Measurements from ENCODE around the gene PEDS1.
A peak's percentile ranks its signal among the peaks of the same experiment; 100 is the strongest.
"Not testable (repeated sequence)": the region's sequence is repeated elsewhere in the genome, so short reads cannot be mapped to it uniquely, and the experiment has no call there.

The PEDS1 gene

GRCh38 chr20:50153500-50154377, at the start of gene PEDS1:
Gene PEDS1 (minus strand): TSS chr20:50153723. CDS start chr20:50153637, 86 bp downstream.
- peak; percentile 98 to 99 for ATAC-seq

GRCh38 chr20:50202677-50203076, 49.2 kb upstream of the PEDS1 start:
- ATAC-seq: no peak

GRCh38 chr20:50201710-50202109, 48.2 kb upstream of the PEDS1 start:
- not testable (repeated sequence) for ATAC-seq

GRCh38 chr20:50200482-50201104, 47.1 kb upstream of the PEDS1 start:
- ATAC-seq: no peak

DNA sequence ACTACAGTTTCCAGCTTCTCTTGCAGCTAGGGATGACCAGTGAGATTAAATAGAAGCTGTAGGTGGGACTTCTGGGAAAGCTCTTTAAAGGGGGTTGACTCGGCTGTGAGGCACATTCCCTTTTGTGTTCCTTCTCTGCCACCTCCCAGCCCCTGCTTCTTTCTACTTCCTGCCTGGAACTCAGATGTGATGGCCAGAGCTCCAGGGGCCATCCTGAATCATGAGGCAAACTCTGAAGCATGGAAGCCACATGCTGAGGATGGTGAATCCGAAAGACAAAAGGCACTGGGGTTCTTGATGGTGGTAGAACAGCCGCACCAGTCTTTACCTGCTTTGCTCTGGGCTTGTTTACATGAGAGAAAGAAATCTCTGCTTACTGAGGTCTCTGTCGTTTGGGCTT, 46.2 kb upstream of the PEDS1 start:
- ATAC-seq: no peak

- no peak for ATAC-seq
These were observed 45.2 kb upstream of the PEDS1 start for GRCh38 chr20:50198716-50199115.

DNA sequence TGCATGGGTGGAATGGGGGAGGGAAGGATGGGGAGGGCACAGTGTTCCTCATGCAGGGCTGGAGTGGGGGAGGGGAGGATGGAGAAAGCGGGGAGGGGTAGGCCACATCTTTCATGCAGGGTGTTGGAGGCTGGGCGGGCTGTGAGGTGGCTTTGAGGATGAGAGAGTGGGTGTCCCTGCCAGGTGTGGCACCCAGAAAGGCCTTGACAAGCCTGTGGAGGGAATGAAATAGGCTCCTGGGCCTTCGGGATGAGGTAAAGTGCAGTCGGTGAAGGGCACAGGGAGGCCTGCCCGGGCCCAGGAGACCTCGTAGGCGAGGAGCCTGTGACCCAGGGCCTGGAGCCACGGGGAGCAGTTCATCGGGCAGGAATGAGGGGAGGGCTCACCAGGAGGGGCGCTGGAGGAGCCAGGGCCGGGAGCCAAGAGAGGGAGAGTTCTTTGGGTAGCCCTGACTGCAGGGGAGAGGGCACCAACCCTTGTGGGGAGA, 44.7 kb upstream of the PEDS1 start:
- ATAC-seq: no peak

- no peak for ATAC-seq
These were observed 44.1 kb upstream of the PEDS1 start for GRCh38 chr20:50197463-50198179.

GRCh38 chr20:50196896-50197295, 43.4 kb upstream of the PEDS1 start:
- ATAC-seq: no peak

GRCh38 chr20:50196248-50196647, 42.7 kb upstream of the PEDS1 start:
- ATAC-seq: no peak

- ATAC-seq: no peak
These were observed 42.1 kb upstream of the PEDS1 start for GRCh38 chr20:50195524-50196120.

DNA sequence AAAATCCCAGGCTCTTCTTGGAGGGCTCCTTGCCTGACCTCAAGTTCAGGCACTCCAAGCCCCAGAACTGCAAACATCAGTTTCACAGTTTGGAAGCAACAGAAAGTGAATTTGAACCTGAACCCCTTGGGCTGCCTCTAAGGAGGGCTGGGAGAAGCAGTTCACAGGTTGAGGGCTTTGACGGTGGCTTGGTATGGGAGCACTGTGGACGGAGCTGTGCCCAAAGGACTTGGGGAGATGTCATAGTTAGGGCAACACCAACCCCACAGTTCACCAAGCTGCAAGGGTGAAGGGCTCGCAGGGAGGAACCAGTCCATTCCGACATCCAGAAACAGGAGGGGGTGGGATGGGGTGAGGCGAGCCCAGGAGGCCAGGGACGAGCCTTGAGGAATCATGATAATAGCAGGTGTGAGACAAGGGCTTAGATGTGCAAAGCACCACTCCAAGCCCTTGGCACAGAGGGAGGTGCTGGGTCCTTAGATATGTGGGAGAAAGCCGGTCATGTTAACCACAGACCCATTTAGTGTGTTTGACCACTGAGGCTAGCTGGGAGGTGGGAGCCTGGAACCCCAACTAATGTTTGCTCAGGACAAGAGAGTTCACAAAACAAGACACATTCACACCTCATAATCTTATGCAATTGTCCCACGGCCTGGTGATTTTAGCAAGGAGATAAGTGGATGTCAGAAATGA, 41.5 kb upstream of the PEDS1 start:
- ATAC-seq: no peak

GRCh38 chr20:50194422-50194830, 40.9 kb upstream of the PEDS1 start:
- no peak for ATAC-seq

- no peak for ATAC-seq
These were observed 40.4 kb upstream of the PEDS1 start for GRCh38 chr20:50193836-50194421.

GRCh38 chr20:50193199-50193835, 39.8 kb upstream of the PEDS1 start:
- no peak for ATAC-seq

DNA sequence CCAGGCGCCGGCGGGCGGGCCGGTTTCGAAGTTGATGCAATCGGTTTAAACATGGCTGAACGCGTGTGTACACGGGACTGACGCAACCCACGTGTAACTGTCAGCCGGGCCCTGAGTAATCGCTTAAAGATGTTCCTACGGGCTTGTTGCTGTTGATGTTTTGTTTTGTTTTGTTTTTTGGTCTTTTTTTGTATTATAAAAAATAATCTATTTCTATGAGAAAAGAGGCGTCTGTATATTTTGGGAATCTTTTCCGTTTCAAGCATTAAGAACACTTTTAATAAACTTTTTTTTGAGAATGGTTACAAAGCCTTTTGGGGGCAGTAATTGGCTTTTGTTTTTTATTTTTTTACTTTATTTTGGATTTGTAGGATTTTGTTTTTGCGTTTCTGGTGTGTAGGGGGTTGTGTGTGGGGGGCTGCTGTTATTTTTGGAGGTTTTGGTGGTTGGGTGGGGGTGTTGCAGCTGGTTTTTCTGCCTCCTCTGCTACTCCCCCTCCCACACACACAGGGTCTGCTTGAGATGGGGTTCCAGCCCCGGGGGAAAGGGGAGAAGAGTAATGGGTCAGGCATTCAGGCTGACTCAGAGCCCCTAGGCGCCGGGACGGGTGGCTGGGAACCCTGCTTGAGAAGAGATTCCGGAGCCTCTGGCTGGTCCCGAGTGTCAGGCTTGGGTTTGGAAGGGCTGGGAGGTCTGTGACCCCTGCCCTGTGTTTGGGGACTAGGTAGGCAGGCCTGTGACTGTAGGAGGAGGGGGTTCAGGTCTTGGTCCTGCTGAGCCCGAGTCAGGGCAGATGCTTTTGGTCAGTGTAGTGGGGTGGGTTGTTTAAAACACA, 39.1 kb upstream of the PEDS1 start:
- ATAC-seq: peak; percentile 70 to 76

- peak; percentile 32 to 39 for ATAC-seq
These were observed 38.2 kb upstream of the PEDS1 start for GRCh38 chr20:50191544-50192363.

DNA sequence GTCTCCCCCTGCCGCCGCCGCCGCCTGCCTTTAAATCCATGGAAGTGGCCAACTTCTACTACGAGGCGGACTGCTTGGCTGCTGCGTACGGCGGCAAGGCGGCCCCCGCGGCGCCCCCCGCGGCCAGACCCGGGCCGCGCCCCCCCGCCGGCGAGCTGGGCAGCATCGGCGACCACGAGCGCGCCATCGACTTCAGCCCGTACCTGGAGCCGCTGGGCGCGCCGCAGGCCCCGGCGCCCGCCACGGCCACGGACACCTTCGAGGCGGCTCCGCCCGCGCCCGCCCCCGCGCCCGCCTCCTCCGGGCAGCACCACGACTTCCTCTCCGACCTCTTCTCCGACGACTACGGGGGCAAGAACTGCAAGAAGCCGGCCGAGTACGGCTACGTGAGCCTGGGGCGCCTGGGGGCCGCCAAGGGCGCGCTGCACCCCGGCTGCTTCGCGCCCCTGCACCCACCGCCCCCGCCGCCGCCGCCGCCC, 37.6 kb upstream of the PEDS1 start:
- peak; percentile 15 to 32 for ATAC-seq

Measured in activated CD4-positive, CD25-positive, alpha-beta regulatory T cell treated with anti-CD3 and anti-CD28 coated beads, Interleukin-2, amount 50 U/mL, for 24 hours (primary cell).